ENCODE results near the gene GRIP2. TPM values are rescaled to one million over a fixed set of nuclear protein-coding genes. Genes with fewer than 3 reads are reported as not detected.

GRIP2 gene
- total RNA-seq, 1 donor from 2014 or later, result 2.0 TPM

GRCh38 chr3:14538451-14539088, 1.6 kb downstream of the GRIP2 start:
- ATAC-seq, result no peak

- ATAC-seq, result no peak
Measured at GRCh38 chr3:14537590-14538450, 2.3 kb downstream of the GRIP2 start.

GRCh38 chr3:14536837-14537589, 3.1 kb downstream of the GRIP2 start:
- no peak for ATAC-seq

- no peak for ATAC-seq
Measured at GRCh38 chr3:14536055-14536815, 3.9 kb downstream of the GRIP2 start.

GRCh38 chr3:14535616-14536015, 4.5 kb downstream of the GRIP2 start:
- ATAC-seq, result no peak

GRCh38 chr3:14534516-14535191, 5.5 kb downstream of the GRIP2 start:
- no peak for ATAC-seq

- no peak for ATAC-seq
Measured at GRCh38 chr3:14533457-14533958, 6.6 kb downstream of the GRIP2 start.

- peak; percentile 98 for ATAC-seq
Measured at GRCh38 chr3:14532691-14533456, 7.3 kb downstream of the GRIP2 start.

GRCh38 chr3:14531856-14532395, 8.2 kb downstream of the GRIP2 start:
- ATAC-seq, result no peak

- ATAC-seq, result no peak
Measured at GRCh38 chr3:14528081-14528480, 12.1 kb downstream of the GRIP2 start.

- ATAC-seq, result peak; percentile 88
Measured at GRCh38 chr3:14525685-14526631, 14.2 kb downstream of the GRIP2 start.

GRCh38 chr3:14524920-14525660, 15.1 kb downstream of the GRIP2 start:
- ATAC-seq, result no peak

- ATAC-seq, result peak; percentile 71
Measured at GRCh38 chr3:14524311-14524711, 15.8 kb downstream of the GRIP2 start.

- ATAC-seq, result no peak
Measured at GRCh38 chr3:14523792-14524191, 16.4 kb downstream of the GRIP2 start.

- ATAC-seq, result no peak
Measured at GRCh38 chr3:14522768-14523167, 17.4 kb downstream of the GRIP2 start.

- no peak for ATAC-seq
Measured at GRCh38 chr3:14522129-14522691, 17.9 kb downstream of the GRIP2 start.

- ATAC-seq, result no peak
Measured at GRCh38 chr3:14521611-14522010, 18.5 kb downstream of the GRIP2 start.

- no peak for ATAC-seq
Measured at GRCh38 chr3:14520967-14521366, 19.2 kb downstream of the GRIP2 start.
